ENCODE data around the gene AIM2. TPM values are rescaled to one million over a fixed set of nuclear protein-coding genes. Genes with fewer than 3 reads are reported as not detected.

Gene AIM2
- total RNA-seq, 3 donors from 2014 or later (not counting 1 experiment from before 2014, with no cell fraction given), result 1.1 TPM; not detected in 2

- peak overlapping the region; percentile 11 for H3K4me3 Mint-ChIP-seq
- H3K9me3 Mint-ChIP-seq, result no peaks in the 10 kb centered on the region
- TF ChIP-seq CTCF (IDR thresholded peaks at IDR 0.05), result no peak
- H3K36me3 ChIP-seq (ENCODE audit: control insufficient read depth, insufficient read depth, low read length), result peaks cover 67% of the 10 kb centered on the region
- no peak overlapping the region for H3K4me3 ChIP-seq (ENCODE audit: low read length)
- no peak for ATAC-seq
- H3K9me3 ChIP-seq (ENCODE audit: control insufficient read depth, insufficient read depth, low read length), result no peaks in the 10 kb centered on the region
- peaks cover 13% of the 10 kb centered on the region for H3K4me1 ChIP-seq (ENCODE audit: control insufficient read depth, insufficient read depth, low read length)
- H3K27me3 ChIP-seq (ENCODE audit: control insufficient read depth, insufficient read depth, low read length), result no peaks in the 10 kb centered on the region
- 100% methylated on average over 6 of the region's 7 CpGs for WGBS (ENCODE audit: insufficient coverage)
- H3K27ac Mint-ChIP-seq, result peak overlapping the region; percentile 62 to 78
- intact Hi-C loops (cut with micrococcal nuclease), result no loop called here
- H3K4me1 Mint-ChIP-seq, result peaks cover 77 to 85% of the 10 kb centered on the region in 2 donors
- H3K36me3 Mint-ChIP-seq, result peaks cover 40% of the 10 kb centered on the region
- no peak overlapping the region for H3K27ac ChIP-seq (ENCODE audit: low read length)
- no peaks in the 10 kb centered on the region for H3K27me3 Mint-ChIP-seq (ENCODE audit: low read depth in 2 of 2)
- DNase-seq, result no peak
Measured at GRCh38 chr1:159025043-159025442, 51.5 kb downstream of the AIM2 start.

- WGBS (ENCODE audit: insufficient coverage), result 96% methylated on average over 10 of the region's 10 CpGs
- Histone ChIP-seq H3K27ac (ENCODE audit: low read length) (no peak overlapping the region), H3K9me3 (ENCODE audit: control insufficient read depth, insufficient read depth, low read length) (no peaks in the 10 kb centered on the region), H3K4me3 (ENCODE audit: low read length) (no peak overlapping the region), H3K27me3 (ENCODE audit: control insufficient read depth, insufficient read depth, low read length) (no peaks in the 10 kb centered on the region), H3K4me1 (ENCODE audit: control insufficient read depth, insufficient read depth, low read length) (peaks cover 13% of the 10 kb centered on the region), H3K36me3 (ENCODE audit: control insufficient read depth, insufficient read depth, low read length) (peaks cover 69% of the 10 kb centered on the region)
- no peak for TF ChIP-seq CTCF (IDR thresholded peaks at IDR 0.05)
- peak overlapping the region; percentile 40 for H3K4me3 Mint-ChIP-seq
- H3K9me3 Mint-ChIP-seq, result no peaks in the 10 kb centered on the region
- peaks cover 35% of the 10 kb centered on the region for H3K36me3 Mint-ChIP-seq
- no peaks in the 10 kb centered on the region for H3K27me3 Mint-ChIP-seq (ENCODE audit: low read depth in 2 of 2)
- H3K27ac Mint-ChIP-seq, result peak overlapping the region; percentile 62 to 87
- intact Hi-C loops (cut with micrococcal nuclease), result no loop called here
- ATAC-seq (no peak), DNase-seq (no peak)
- H3K4me1 Mint-ChIP-seq, result peaks cover 73 to 85% of the 10 kb centered on the region in 2 donors
Measured at GRCh38 chr1:159023723-159024122, 52.8 kb downstream of the AIM2 start.

GRCh38 chr1:159015440-159015909 is 61.1 kb downstream of the AIM2 start:
- TF ChIP-seq CTCF (IDR thresholded peaks at IDR 0.05), result no peak
- Mint-ChIP-seq H3K27me3 (ENCODE audit: low read depth in 2 of 2) (no peaks in the 10 kb centered on the region), H3K27ac (peak overlapping the region; percentile 90 to 94), H3K9me3 (no peaks in the 10 kb centered on the region), H3K4me1 (peaks cover 79 to 84% of the 10 kb centered on the region in 2 donors), H3K4me3 (peak overlapping the region; percentile 81), H3K36me3 (peaks cover 31% of the 10 kb centered on the region)
- Histone ChIP-seq H3K27ac (ENCODE audit: low read length) (peak overlapping the region; percentile 46), H3K4me1 (ENCODE audit: control insufficient read depth, insufficient read depth, low read length) (peaks cover 31% of the 10 kb centered on the region), H3K9me3 (ENCODE audit: control insufficient read depth, insufficient read depth, low read length) (no peaks in the 10 kb centered on the region), H3K27me3 (ENCODE audit: control insufficient read depth, insufficient read depth, low read length) (no peaks in the 10 kb centered on the region), H3K36me3 (ENCODE audit: control insufficient read depth, insufficient read depth, low read length) (peaks cover 53% of the 10 kb centered on the region), H3K4me3 (ENCODE audit: low read length) (no peak overlapping the region)
- DNase-seq, result peak; percentile 60 to 83
- intact Hi-C loops (cut with micrococcal nuclease), result no loop called here
- peak; percentile 87 to 95 (median 90) for ATAC-seq
- WGBS (ENCODE audit: insufficient coverage), result 2% methylated on average over 4 of the region's 4 CpGs

- Histone ChIP-seq H3K36me3 (ENCODE audit: control insufficient read depth, insufficient read depth, low read length) (peaks cover 47% of the 10 kb centered on the region), H3K4me1 (ENCODE audit: control insufficient read depth, insufficient read depth, low read length) (peaks cover 31% of the 10 kb centered on the region), H3K4me3 (ENCODE audit: low read length) (no peak overlapping the region), H3K27ac (ENCODE audit: low read length) (peak overlapping the region; percentile 46), H3K9me3 (ENCODE audit: control insufficient read depth, insufficient read depth, low read length) (no peaks in the 10 kb centered on the region), H3K27me3 (ENCODE audit: control insufficient read depth, insufficient read depth, low read length) (no peaks in the 10 kb centered on the region)
- DNase-seq, result no peak
- H3K36me3 Mint-ChIP-seq, result peaks cover 37% of the 10 kb centered on the region
- H3K9me3 Mint-ChIP-seq, result no peaks in the 10 kb centered on the region
- peaks cover 77 to 84% of the 10 kb centered on the region in 2 donors for H3K4me1 Mint-ChIP-seq
- no peaks in the 10 kb centered on the region for H3K27me3 Mint-ChIP-seq (ENCODE audit: low read depth in 2 of 2)
- intact Hi-C loops (cut with micrococcal nuclease), result no loop called here
- WGBS (ENCODE audit: insufficient coverage), result 68% methylated on average over 2 of the region's 3 CpGs
- H3K4me3 Mint-ChIP-seq, result peak overlapping the region; percentile 94
- no peak for ATAC-seq
- no peak for TF ChIP-seq CTCF (IDR thresholded peaks at IDR 0.05)
- H3K27ac Mint-ChIP-seq, result peak overlapping the region; percentile 90 to 94
Measured at GRCh38 chr1:159014851-159015250, 61.7 kb downstream of the AIM2 start.

Measured in natural killer cell (primary cell).